Activated CD4-positive, alpha-beta T cell treated with anti-CD3 and anti-CD28 coated beads for 24 hours (primary cell): Measurements from ENCODE around the gene CCNYL1.

Experiments used
- DNase-seq, 2 donors: peaks; one replicate each; pipeline ENCODE4 v3.0.0-alpha.2; 2020; ENCODE audit warnings: low read depth in 2 of 2

The CCNYL1 gene

GRCh38 chr2:207766041-207766551, 54.7 kb downstream of the CCNYL1 start:
- no peak for DNase-seq

GRCh38 chr2:207766697-207767460, 55.4 kb downstream of the CCNYL1 start:
- DNase-seq = no peak

GRCh38 chr2:207767461-207768167, 56.2 kb downstream of the CCNYL1 start:
- no peak for DNase-seq

GRCh38 chr2:207768168-207768865, 56.9 kb downstream of the CCNYL1 start:
- DNase-seq = no peak

GRCh38 chr2:207768866-207769596, 57.6 kb downstream of the CCNYL1 start:
- DNase-seq = no peak

GRCh38 chr2:207770602-207771404, 59.4 kb downstream of the CCNYL1 start:
- no peak for DNase-seq

GRCh38 chr2:207771421-207771820, 60.0 kb downstream of the CCNYL1 start:
- DNase-seq = no peak

- no peak for DNase-seq
These were observed 60.8 kb downstream of the CCNYL1 start for GRCh38 chr2:207772081-207772843.

- no peak for DNase-seq
These were observed 61.4 kb downstream of the CCNYL1 start for GRCh38 chr2:207772844-207773205.

GRCh38 chr2:207775473-207775872, 64.0 kb downstream of the CCNYL1 start:
- no peak for DNase-seq

- DNase-seq = no peak
These were observed 65.7 kb downstream of the CCNYL1 start for GRCh38 chr2:207777124-207777523.

- no peak for DNase-seq
These were observed 67.0 kb downstream of the CCNYL1 start for GRCh38 chr2:207778298-207778882.

GRCh38 chr2:207779523-207779922, 68.1 kb downstream of the CCNYL1 start:
- no peak for DNase-seq

GRCh38 chr2:207782238-207783030, 71.0 kb downstream of the CCNYL1 start:
- no peak for DNase-seq

GRCh38 chr2:207783514-207783913, 72.1 kb downstream of the CCNYL1 start:
- no peak for DNase-seq

GRCh38 chr2:207784898-207785297, 73.5 kb downstream of the CCNYL1 start:
- DNase-seq = no peak

GRCh38 chr2:207787017-207787416, 75.6 kb downstream of the CCNYL1 start:
- no peak for DNase-seq

- DNase-seq = no peak
These were observed 76.4 kb downstream of the CCNYL1 start for GRCh38 chr2:207787800-207788199.

GRCh38 chr2:207790898-207791297, 79.5 kb downstream of the CCNYL1 start:
- no peak for DNase-seq
